H1 (cell line): Measurements from ENCODE around the gene LRRC2.

ENCODE experiments used
- CEBPB ChIP-seq: IDR thresholded peaks from 2 replicates; pipeline ENCODE4 v1.6.1; 2012; ENCODE audit warnings: low read depth, low read length
- POLR2A ChIP-seq, 2 experiments: IDR thresholded peaks; 1 replicate in 1 of 2; 2 replicates in 1 of 2; pipeline ENCODE4 v1.6.1; 2011; ENCODE audit warnings: low read depth in 2 of 2, low read length in 2 of 2, mild to moderate bottlenecking in 2 of 2; ENCODE audit errors: control extremely low read depth in 1 of 2

DNA sequence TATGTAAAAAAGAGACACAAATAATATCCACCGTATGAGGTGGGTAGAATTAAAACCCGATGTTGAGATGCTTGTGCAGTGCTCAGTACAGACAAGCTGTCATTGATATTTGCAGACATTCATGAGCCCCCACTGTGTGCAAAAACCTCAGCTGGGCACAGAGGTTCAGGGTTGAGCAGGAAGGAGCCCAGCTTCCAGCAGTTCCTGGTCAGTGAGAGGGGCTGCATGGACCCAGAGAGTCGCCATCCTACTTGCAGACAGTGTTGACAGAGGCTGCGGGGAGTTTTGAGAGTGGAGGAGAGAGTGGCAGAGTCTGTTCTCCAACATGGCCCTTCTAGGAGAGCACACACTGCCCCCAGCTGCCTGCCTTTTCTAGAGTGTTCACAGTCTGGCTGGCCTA lies 95.3 kb downstream of the LRRC2 start:
- TF ChIP-seq POLR2A (IDR thresholded peaks at IDR 0.05; ENCODE audit: control extremely low read depth in 1 of 2, low read depth in 2 of 2, low read length in 2 of 2), result no peak
- no peak for TF ChIP-seq CEBPB
